Natural killer cell (primary cell): ENCODE measurements around the gene RBM47. TPM values are rescaled to one million over a fixed set of nuclear protein-coding genes. Genes with fewer than 3 reads are reported as not detected.
A peak's percentile ranks its signal among the peaks of the same experiment; 100 is the strongest.

ENCODE experiments used
- ATAC-seq, 3 donors: fragments of 150-1000 bp in 2 of 3; fragments of 200-7000 bp in 1 of 3; cut with Tn5 transposase; 1 replicate in 1 of 3; 2 replicates in 2 of 3; pipeline ENCODE4 v1.10.0; 2021; ENCODE audit warnings: mild to moderate bottlenecking in 2 of 3, moderate library complexity in 2 of 3
- DNase-seq, 2 donors: peaks; one replicate each; pipeline versions ENCODE4 v3.0.0 to v3.0.0-alpha.2; 2013 to 2021; ENCODE audit warnings: mixed read lengths in 1 of 2
- H3K27ac ChIP-seq: one replicate; pipeline ENCODE4 v1.5.1; 2013; ENCODE audit warnings: mild to moderate bottlenecking, low read length
- H3K27me3 ChIP-seq: one replicate; pipeline ENCODE4 v1.6.1; 2013; ENCODE audit warnings: low read length; ENCODE audit not compliant: control insufficient read depth, insufficient read depth
- H3K36me3 ChIP-seq: one replicate; pipeline ENCODE4 v1.6.1; 2013; ENCODE audit warnings: low read length; ENCODE audit not compliant: control insufficient read depth, insufficient read depth
- H3K4me1 ChIP-seq: one replicate; pipeline ENCODE4 v1.6.1; 2013; ENCODE audit warnings: low read length; ENCODE audit not compliant: control insufficient read depth, insufficient read depth
- H3K4me3 ChIP-seq: one replicate; pipeline ENCODE4 v1.5.1; 2013; ENCODE audit warnings: low read length
- H3K9me3 ChIP-seq: one replicate; pipeline ENCODE4 v1.6.1; 2013; ENCODE audit warnings: low read length; ENCODE audit not compliant: control insufficient read depth, insufficient read depth
- H3K27ac Mint-ChIP-seq, 2 donors: one replicate each; pipeline ENCODE4 v1.8.0; 2022; ENCODE audit warnings: mild to moderate bottlenecking in 2 of 2, mixed read lengths in 2 of 2, moderate library complexity in 1 of 2
- H3K27me3 Mint-ChIP-seq, 2 donors: one replicate each; pipeline ENCODE4 v1.8.0; 2022; ENCODE audit warnings: low read depth in 2 of 2, mixed read lengths in 2 of 2
- H3K36me3 Mint-ChIP-seq: one replicate; pipeline ENCODE4 v1.8.0; 2022; ENCODE audit warnings: mixed read lengths
- H3K4me1 Mint-ChIP-seq, 2 donors: one replicate each; pipeline ENCODE4 v1.8.0; 2022; ENCODE audit warnings: mixed read lengths in 2 of 2
- H3K4me3 Mint-ChIP-seq: one replicate; pipeline ENCODE4 v1.8.0; 2022; ENCODE audit warnings: mild to moderate bottlenecking, moderate library complexity, mixed read lengths
- H3K9me3 Mint-ChIP-seq, 2 donors: one replicate each; pipeline ENCODE4 v1.8.0; 2022; ENCODE audit warnings: mixed read lengths in 2 of 2
- CTCF ChIP-seq: fragments of 200-600 bp; IDR thresholded peaks from one replicate; pipeline ENCODE4 v1.8.0; 2022; ENCODE audit warnings: antibody characterized with exemption
- WGBS: methylation state at CpG from one replicate; pipeline ENCODE4 v1.1.7; 2013; ENCODE audit warnings: missing lambda C conversion rate; ENCODE audit not compliant: insufficient coverage; 5-methylcytosine and 5-hydroxymethylcytosine counted together
- intact Hi-C: fragments of 100-400 bp; cut with micrococcal nuclease; formaldehyde crosslinking; loops from one replicate; pipeline ENCODE4 v1.14.2; 2022
- total RNA-seq, 4 donors: library from RNA; stranded (reverse); fragments of 120-200 nt in 1 of 4; gene quantifications; one replicate each; pipeline versions ENCODE4 v1.2.3 to v1.2.4, GENCODE V29; 2013 to 2022

RBM47 gene
- total RNA-seq, 3 donors from 2014 or later (not counting 1 experiment from before 2014, with no cell fraction given), result 2.0 to 7.7 (median 3.9) TPM

GRCh38 chr4:40587826-40588225 is 41.8 kb downstream of the RBM47 start:
- H3K9me3 ChIP-seq, result no peaks in the 10 kb centered on the region
- H3K4me1 Mint-ChIP-seq, result peaks cover 0 to 8% of the 10 kb centered on the region in 2 donors
- no peaks in the 10 kb centered on the region for H3K36me3 Mint-ChIP-seq
- no peak for ATAC-seq
- DNase-seq, result no peak
- H3K27ac Mint-ChIP-seq, result no peak overlapping the region
- H3K9me3 Mint-ChIP-seq, result no peaks in the 10 kb centered on the region
- 74% methylated on average over 3 of the region's 3 CpGs for whole genome bisulfite sequencing
- H3K27me3 Mint-ChIP-seq, result peaks cover 6 to 14% of the 10 kb centered on the region in 2 donors
- H3K4me1 ChIP-seq, result peaks cover 4% of the 10 kb centered on the region
- no peaks in the 10 kb centered on the region for H3K27me3 ChIP-seq
- intact Hi-C loops, result no loop called here
- H3K4me3 ChIP-seq, result no peak overlapping the region
- TF ChIP-seq CTCF, result no peak
- H3K27ac ChIP-seq, result no peak overlapping the region
- no peaks in the 10 kb centered on the region for H3K36me3 ChIP-seq
- H3K4me3 Mint-ChIP-seq, result no peak overlapping the region

GRCh38 chr4:40587351-40587750 is 42.3 kb downstream of the RBM47 start:
- Histone ChIP-seq H3K27me3 (no peaks in the 10 kb centered on the region), H3K27ac (no peak overlapping the region), H3K36me3 (no peaks in the 10 kb centered on the region), H3K4me3 (no peak overlapping the region), H3K4me1 (peaks cover 4% of the 10 kb centered on the region), H3K9me3 (no peaks in the 10 kb centered on the region)
- intact Hi-C loops, result no loop called here
- TF ChIP-seq CTCF, result no peak
- Mint-ChIP-seq H3K4me3 (no peak overlapping the region), H3K27ac (no peak overlapping the region), H3K27me3 (peaks cover 6 to 14% of the 10 kb centered on the region in 2 donors), H3K36me3 (no peaks in the 10 kb centered on the region), H3K4me1 (peaks cover 0 to 8% of the 10 kb centered on the region in 2 donors), H3K9me3 (no peaks in the 10 kb centered on the region)
- no peak for DNase-seq
- 100% methylated on average over 1 of the region's 2 CpGs for WGBS
- no peak for ATAC-seq

- Mint-ChIP-seq H3K27ac (no peak overlapping the region), H3K36me3 (no peaks in the 10 kb centered on the region), H3K4me1 (peaks cover 0 to 8% of the 10 kb centered on the region in 2 donors), H3K27me3 (peaks cover 10 to 14% of the 10 kb centered on the region in 2 donors), H3K4me3 (no peak overlapping the region), H3K9me3 (no peaks in the 10 kb centered on the region)
- no peaks in the 10 kb centered on the region for H3K27me3 ChIP-seq
- no peak overlapping the region for H3K4me3 ChIP-seq
- DNase-seq, result no peak
- H3K27ac ChIP-seq, result no peak overlapping the region
- intact Hi-C loops, result no loop called here
- no peak for TF ChIP-seq CTCF
- no peaks in the 10 kb centered on the region for H3K36me3 ChIP-seq
- ATAC-seq, result no peak
- peaks cover 4% of the 10 kb centered on the region for H3K4me1 ChIP-seq
- no peaks in the 10 kb centered on the region for H3K9me3 ChIP-seq
- WGBS, result 84% methylated on average over 5 of the region's 8 CpGs
Observed at GRCh38 chr4:40586729-40587128, 42.9 kb downstream of the RBM47 start.

- Histone ChIP-seq H3K4me1 (peaks cover 4% of the 10 kb centered on the region), H3K36me3 (no peaks in the 10 kb centered on the region), H3K27me3 (no peaks in the 10 kb centered on the region), H3K27ac (no peak overlapping the region), H3K9me3 (no peaks in the 10 kb centered on the region), H3K4me3 (no peak overlapping the region)
- Mint-ChIP-seq H3K9me3 (no peaks in the 10 kb centered on the region), H3K27ac (no peak overlapping the region), H3K36me3 (no peaks in the 10 kb centered on the region), H3K27me3 (peaks cover 10 to 14% of the 10 kb centered on the region in 2 donors), H3K4me1 (peaks cover 0 to 8% of the 10 kb centered on the region in 2 donors), H3K4me3 (no peak overlapping the region)
- ATAC-seq (peak in 1 of 3 donors; percentile 35), DNase-seq (no peak)
- TF ChIP-seq CTCF, result no peak
- intact Hi-C loops, result no loop called here
- WGBS, result 100% methylated on average over 2 of the region's 2 CpGs
Observed at GRCh38 chr4:40586034-40586433, 43.6 kb downstream of the RBM47 start.
